Measurements from ENCODE around the gene BMAL1.

DNA sequence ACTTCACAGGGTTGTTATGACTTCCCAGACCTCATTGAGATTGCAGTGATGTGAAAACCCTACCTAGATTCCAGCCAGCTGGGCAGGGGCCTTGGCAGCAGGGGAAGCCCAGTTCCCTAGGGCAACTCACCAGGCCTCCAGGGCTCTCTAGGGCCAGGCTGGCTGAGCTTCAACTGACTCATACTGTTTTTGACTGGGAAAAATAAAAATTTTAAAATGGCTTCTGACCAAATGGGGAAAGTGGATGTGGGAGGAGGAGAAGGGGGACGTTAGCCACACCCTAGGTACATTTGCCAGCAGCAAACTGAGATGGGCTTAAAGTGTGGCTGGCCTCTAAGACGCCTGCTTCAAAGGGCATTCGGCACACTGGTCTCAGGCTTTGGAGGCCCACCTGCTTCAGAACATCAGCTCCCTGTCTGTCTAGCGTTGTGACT is 39.0 kb downstream of the BMAL1 start:
- TF ChIP-seq, protein P1, sequence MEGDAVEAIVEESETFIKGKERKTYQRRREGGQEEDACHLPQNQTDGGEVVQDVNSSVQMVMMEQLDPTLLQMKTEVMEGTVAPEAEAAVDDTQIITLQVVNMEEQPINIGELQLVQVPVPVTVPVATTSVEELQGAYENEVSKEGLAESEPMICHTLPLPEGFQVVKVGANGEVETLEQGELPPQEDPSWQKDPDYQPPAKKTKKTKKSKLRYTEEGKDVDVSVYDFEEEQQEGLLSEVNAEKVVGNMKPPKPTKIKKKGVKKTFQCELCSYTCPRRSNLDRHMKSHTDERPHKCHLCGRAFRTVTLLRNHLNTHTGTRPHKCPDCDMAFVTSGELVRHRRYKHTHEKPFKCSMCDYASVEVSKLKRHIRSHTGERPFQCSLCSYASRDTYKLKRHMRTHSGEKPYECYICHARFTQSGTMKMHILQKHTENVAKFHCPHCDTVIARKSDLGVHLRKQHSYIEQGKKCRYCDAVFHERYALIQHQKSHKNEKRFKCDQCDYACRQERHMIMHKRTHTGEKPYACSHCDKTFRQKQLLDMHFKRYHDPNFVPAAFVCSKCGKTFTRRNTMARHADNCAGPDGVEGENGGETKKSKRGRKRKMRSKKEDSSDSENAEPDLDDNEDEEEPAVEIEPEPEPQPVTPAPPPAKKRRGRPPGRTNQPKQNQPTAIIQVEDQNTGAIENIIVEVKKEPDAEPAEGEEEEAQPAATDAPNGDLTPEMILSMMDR (IDR thresholded peaks at IDR 0.05; ENCODE audit: low read depth, low read length, poor library complexity, severe bottlenecking) = no peak
- TF ChIP-seq EZH2phosphoT487 (IDR thresholded peaks at IDR 0.05; ENCODE audit: borderline replicate concordance, low read length) = no peak
